ENCODE results near the gene DDX42. TPM values are rescaled to one million over a fixed set of nuclear protein-coding genes. Genes with fewer than 3 reads are reported as not detected.

DDX42 gene
- total RNA-seq, 1 donor from 2014 or later, result 129 TPM

GRCh38 chr17:63821804-63822203 is 47.8 kb downstream of the DDX42 start:
- intact Hi-C loops (cut with micrococcal nuclease), result no loop called here

GRCh38 chr17:63822537-63822936 is 48.6 kb downstream of the DDX42 start:
- intact Hi-C loops (cut with micrococcal nuclease), result no loop called here

DNA sequence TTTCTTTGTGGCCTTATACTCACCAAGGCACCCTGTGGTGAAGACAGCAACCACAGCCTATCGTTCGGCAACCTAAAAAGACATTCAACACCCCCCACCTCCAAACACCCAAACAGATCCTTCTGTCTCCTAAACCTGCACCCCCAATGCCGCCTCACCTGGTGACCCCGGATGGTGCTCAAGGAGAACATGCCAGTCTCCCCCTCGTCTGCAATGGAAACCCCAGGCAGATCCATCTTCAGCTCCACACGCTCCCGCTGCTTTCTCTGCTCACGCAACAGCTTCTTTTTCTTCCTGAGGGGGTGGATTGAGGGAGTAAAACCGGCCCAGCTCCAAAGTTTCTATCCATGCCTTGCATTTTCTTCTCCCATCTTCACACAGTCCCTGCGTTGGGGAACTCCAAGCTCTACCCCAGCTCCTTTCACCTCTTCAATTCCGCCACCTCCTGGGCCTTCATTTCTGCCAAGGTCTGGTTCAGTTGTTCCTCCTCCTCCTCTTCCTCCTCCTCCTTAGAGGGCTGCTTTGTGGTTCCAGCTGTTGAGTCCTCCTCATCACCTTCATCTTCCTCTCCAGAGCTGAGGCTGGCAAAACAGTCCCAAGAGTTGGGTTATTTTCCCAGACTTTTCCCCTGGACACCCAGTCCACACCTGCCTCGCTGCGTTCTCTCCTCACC is 49.8 kb downstream of the DDX42 start:
- intact Hi-C loops (cut with micrococcal nuclease), result no loop called here

DNA sequence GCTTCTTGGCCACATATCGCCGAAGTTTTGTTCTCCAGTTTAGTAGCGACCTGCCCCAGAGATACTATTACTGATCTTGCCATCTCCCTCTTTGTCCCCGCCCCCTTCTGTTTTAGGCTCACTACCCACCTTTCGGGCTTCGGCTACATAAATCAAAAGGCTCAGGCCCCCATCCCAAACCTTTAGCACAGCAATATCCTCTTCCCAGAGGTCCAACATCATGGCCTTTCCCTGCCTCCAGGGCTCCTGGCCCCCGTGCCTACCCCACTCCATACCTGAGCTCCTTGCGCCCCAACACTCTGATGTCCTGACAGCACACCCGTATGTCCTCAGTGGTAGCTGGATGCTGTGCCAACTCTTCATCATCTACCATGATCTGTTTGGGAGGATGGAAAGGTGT is 50.4 kb downstream of the DDX42 start:
- intact Hi-C loops (cut with micrococcal nuclease), result no loop called here

GRCh38 chr17:63826468-63827001 is 52.6 kb downstream of the DDX42 start:
- intact Hi-C loops (cut with micrococcal nuclease), result loop anchor here (1.0 to 5.0 kb wide), 6 partner anchors 17 to 681 kb away; partner anchors contain the start of genes CCDC47, CEP95, DDX5 and MAP3K3

- intact Hi-C loops (cut with micrococcal nuclease), result loop anchor here (1.0 to 5.0 kb wide), 6 partner anchors 16 to 680 kb away; partner anchors contain the start of genes CCDC47, CEP95, DDX5 and MAP3K3
Observed at GRCh38 chr17:63827002-63827800, 53.2 kb downstream of the DDX42 start, which contains the start of the genes FTSJ3 and PSMC5. Gene FTSJ3 (minus strand): TSS chr17:63827663. CDS start chr17:63826902, 761 bp downstream. Gene PSMC5 (plus strand): TSS chr17:63827431. CDS start chr17:63827491, 60 bp downstream.

GRCh38 chr17:63827801-63828221 is 53.8 kb downstream of the DDX42 start:
- intact Hi-C loops (cut with micrococcal nuclease), result loop anchor here (1.0 to 5.0 kb wide), 6 partner anchors 15 to 679 kb away; partner anchors contain the start of genes CCDC47, CEP95, DDX5 and MAP3K3

- intact Hi-C loops (cut with micrococcal nuclease), result loop anchor here (5.0 kb wide), 1 partner anchor 678 kb away; the partner anchor contains the start of genes CEP95 and DDX5
Observed at GRCh38 chr17:63828936-63829335, 55.0 kb downstream of the DDX42 start.

- intact Hi-C loops (cut with micrococcal nuclease), result no loop called here
Observed at GRCh38 chr17:63830278-63830677, 56.3 kb downstream of the DDX42 start.

DNA sequence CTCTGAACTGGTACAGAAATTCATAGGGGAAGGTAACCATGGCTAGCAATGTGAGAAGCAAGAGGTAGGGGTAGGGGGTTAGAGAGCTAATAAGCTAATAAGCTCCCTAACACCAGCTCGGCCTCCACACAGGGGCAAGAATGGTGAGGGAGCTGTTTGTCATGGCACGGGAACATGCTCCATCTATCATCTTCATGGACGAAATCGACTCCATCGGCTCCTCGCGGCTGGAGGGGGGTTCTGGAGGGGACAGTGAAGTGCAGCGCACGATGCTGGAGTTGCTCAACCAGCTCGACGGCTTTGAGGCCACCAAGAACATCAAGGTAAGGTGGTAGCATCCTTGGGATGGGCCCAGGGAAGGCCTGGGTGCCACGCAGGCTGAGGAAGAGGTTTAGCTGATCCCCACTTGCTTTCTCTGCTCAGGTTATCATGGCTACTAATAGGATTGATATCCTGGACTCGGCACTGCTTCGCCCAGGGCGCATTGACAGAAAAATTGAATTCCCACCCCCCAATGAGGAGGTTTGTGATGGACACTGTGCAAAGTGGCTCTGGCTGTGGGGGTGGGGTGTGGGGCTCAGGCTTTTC is 57.0 kb downstream of the DDX42 start:
- intact Hi-C loops (cut with micrococcal nuclease), result no loop called here

GRCh38 chr17:63831505-63831904 is 57.5 kb downstream of the DDX42 start:
- intact Hi-C loops (cut with micrococcal nuclease), result no loop called here

DNA sequence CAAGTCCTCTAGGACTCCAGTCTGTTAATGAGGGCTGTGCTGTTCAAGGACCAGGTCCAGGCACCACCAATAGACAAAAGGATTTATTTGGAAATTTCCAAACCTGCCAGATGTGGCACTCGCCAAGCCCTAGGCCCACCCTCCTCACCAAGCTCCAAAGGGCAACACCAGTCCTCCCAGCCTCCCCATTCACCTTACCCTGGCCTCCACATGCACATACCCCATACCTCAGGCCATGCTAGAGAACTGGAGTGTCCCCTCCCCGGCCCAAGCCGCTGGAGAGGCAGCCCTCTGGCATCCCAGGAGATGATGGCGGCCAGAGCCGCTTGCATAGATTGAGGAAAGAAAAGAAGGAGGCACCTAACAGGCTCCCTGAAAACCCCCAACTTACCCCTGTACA is 58.0 kb downstream of the DDX42 start:
- intact Hi-C loops (cut with micrococcal nuclease), result no loop called here

DNA sequence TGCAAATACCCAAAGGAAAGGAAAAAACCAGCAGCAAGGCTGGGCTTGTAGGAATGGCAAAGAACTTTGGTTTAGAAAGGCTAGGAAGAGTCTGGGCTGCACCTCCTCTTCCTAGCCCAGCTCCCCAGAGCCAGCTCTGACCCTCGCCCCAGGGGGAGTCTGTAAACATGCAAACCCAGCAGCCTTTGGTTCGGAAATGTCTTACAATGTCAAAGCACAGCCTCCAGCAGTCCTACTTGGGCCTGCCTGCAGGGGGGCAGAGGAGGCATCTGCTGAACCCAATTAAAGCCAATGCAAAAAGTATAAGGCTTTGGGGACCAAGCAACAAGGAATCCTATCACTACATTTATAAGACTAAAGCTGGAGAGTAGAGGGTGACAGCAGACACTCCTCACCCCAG is 58.5 kb downstream of the DDX42 start:
- intact Hi-C loops (cut with micrococcal nuclease), result no loop called here

DNA sequence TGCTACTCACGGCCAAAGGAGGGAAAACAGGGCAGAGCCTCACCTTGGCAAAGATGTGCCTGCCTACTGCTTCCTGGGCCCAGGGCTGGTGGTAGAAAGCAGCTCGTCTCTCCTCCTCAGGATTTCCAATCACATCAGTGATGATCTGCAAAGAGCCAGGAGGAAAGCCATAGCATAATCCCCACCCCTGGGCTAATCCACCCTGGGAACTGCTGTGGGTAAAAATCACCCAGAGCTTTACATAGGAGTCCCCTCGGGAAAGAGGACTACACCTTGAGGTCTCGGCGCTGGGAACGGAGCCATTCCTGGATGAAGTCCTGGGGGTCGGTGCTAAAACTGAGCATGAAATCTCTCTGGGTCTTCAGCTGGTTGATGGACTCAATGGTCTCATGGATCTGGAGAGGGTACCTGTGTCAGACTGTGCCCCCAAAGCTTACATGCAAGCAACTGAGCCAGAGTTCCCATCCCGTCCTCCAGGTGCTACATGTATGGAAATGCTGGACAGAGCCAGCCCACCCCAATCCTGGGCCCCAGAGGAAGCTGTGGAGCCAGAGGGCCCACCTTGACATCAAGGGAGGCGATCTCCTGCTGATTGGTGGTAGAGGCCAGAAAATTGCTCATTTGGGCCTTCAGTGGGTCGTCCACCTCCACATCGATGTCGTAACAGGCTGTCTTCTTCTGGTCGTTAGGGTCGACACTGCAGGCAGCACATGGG is 59.2 kb downstream of the DDX42 start:
- intact Hi-C loops (cut with micrococcal nuclease), result no loop called here

DNA sequence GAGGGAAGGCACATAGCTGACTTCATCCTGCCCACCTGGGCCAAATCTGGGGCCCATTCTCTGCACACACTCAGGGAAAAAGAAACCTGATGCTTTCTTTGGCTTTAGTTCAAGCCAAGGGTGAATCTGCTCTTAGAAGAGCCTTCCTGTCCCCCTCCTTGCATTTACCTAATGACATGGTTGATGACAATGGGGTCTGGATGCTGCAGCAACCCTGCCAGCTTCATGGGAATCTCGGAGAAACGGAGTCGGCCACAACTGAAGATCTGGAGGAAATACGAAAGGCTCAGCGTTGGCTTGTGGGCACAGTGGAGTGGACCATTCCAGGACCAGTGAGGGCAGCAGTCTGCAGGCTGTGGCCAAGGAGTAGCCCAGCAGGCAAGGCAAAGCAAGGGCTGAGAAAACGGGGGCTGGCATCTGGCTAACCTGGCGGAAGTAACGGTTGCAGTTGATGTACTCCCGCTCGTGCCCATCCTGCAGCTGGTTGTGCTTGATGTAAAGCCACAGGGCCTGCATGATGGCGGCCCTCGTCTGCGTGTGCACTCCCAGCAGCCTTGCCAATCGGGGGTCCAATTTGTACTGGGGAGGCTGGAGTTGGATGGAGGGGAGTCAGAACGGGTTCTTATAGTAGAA is 59.9 kb downstream of the DDX42 start:
- intact Hi-C loops (cut with micrococcal nuclease), result loop anchor here (2.0 kb wide), 1 partner anchor 135 kb away; no protein-coding TSS in a partner anchor

DNA sequence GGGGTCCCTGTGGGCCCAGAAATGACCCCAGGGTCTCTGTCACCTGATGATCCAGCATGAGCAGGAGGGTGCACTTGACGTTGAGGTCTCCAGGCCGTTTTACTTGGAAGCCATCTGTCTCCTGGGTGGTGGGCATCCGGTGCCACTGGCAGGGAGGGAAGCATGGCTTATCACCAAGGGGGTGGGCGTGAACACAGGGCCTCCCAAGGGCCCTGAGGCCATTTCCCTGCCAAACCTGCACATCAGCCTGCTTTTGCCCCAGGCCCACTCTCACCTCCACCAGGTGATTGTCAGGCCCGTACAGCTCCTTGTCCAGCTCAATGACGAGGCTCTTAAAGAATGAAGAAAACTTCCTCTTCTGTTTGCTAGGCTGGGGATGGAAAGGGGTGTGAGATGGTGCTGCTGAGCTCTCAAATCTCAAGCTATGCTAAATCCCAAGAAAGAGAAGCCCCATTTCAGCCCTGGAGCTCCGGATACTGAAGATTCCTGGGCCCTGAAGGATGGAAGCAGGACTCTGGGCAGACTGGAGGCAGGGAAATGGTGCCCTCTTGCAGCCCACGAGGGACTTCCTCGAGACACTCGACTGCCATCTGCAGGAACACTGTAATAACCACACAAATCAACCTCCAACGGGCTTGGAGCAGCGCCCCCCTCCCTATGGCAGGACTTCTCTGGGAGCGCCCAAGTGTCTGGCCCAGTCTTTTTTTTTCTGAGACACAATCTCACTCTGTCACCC is 60.6 kb downstream of the DDX42 start:
- intact Hi-C loops (cut with micrococcal nuclease), result loop anchor here (2.0 kb wide), 1 partner anchor 136 kb away; no protein-coding TSS in a partner anchor

- intact Hi-C loops (cut with micrococcal nuclease), result loop anchor here (2.0 kb wide), 1 partner anchor 136 kb away; no protein-coding TSS in a partner anchor
Observed at GRCh38 chr17:63835167-63835720, 61.3 kb downstream of the DDX42 start.

DNA sequence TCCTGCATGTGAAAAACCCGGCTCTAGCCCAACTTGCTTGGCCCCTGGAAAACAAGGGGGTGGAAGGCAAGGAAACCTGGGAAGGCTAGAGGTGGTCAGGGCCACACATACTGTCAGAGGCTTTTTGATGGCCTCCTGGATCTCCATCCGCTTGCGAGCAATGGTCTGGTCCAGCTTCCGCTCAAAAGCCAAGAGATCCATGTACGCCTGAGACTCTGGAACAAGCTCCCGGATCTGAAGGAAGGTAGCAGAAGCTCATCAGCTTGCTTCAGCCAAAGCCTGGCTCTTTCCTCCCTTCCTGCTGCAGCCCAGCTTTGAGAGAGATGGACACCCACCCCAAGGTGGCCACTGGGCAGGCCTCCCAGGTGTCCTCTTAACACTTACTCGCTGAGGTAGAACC is 62.8 kb downstream of the DDX42 start:
- intact Hi-C loops (cut with micrococcal nuclease), result no loop called here

DNA sequence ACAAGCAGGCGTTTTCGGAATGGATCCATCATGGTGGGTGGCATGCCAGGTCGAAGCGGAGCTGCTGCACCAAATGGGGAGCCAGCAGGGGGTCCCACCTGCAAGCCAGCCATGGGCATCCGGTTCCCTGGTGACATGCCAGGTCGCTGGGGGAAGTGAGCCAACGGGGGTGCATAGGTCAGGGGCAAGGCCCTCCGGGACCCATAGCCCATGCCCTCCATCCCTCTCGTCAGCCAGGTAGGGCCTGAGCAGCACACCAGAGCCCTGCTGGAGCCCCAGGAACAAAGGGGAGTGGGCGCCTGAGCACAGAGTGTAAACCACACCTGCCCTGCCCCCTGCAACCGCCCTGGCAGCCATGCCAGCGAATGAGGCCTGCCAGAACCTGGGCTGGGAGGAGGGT is 63.5 kb downstream of the DDX42 start:
- intact Hi-C loops (cut with micrococcal nuclease), result no loop called here

All from T-helper 2 cell treated with Interferon-gamma antibody and Interleukin-4, amounts not matched to agents 100 ng/mL and 5 ng/mL, for 36 hours (primary cell).